HCT116 (cell line): Measurements from ENCODE around the gene SACM1L. TPM values are rescaled to one million over a fixed set of nuclear protein-coding genes. Genes with fewer than 3 reads are reported as not detected.

Experiments used
- ATAC-seq: fragments of 200-7000 bp; cut with Tn5 transposase; 2 replicates; pipeline ENCODE4 v1.9.1; 2020; ENCODE audit warnings: mild to moderate bottlenecking, moderate library complexity
- BruUV-seq: library from RNA; stranded (reverse); fragments of 400-500 nt; replicated peaks from 2 replicates; lab custom pipeline; 2021; lab: Mats Ljungman, UMichigan
- CTCF ChIA-PET: fragments of 300-600 bp; sonication (Branson Sonifier 250); formaldehyde crosslinking; loops from one replicate; lab custom pipeline; 2021; ENCODE audit warnings: antibody characterized with exemption; lab: Charles Lee
- POLR2A ChIA-PET: fragments of 300-600, 350-600 bp; sonication (Branson Sonifier 250); formaldehyde crosslinking; loops from one replicate; lab custom pipeline; 2021; ENCODE audit warnings: antibody characterized with exemption; lab: Charles Lee
- RAD21 ChIA-PET, 2 experiments: fragments of 300-600 bp; sonication (Branson Sonifier 250); formaldehyde crosslinking; loops; one replicate each; lab custom pipeline; 2023; ENCODE audit warnings: low total read pairs in 2 of 2; ENCODE audit not compliant: uncharacterized antibody in 2 of 2, unreplicated experiment in 2 of 2, low non-redundant PET in 1 of 2; lab: Charles Lee
- DNase-seq: peaks from one replicate; pipeline ENCODE4 v3.0.0-alpha.2; 2010; ENCODE audit warnings: low read depth, low spot score
- H2AFZ ChIP-seq: fragments of 200-600 bp; shearing (Covaris generic), sonication (generic); 2 replicates; pipeline ENCODE4 v1.6.1; 2017; ENCODE audit warnings: low read depth, mixed run types, mixed read lengths, antibody characterized with exemption, low read length; ENCODE audit not compliant: poor library complexity, severe bottlenecking
- H3K27ac ChIP-seq: 2 replicates; pipeline ENCODE4 v1.5.1; 2012; ENCODE audit warnings: low read depth, low read length
- H3K27me3 ChIP-seq: fragments of 200-600 bp; sonication (generic); 2 replicates; pipeline ENCODE4 v1.6.1; 2016; ENCODE audit warnings: mixed run types, low read length, mixed read lengths; ENCODE audit not compliant: insufficient read depth
- H3K36me3 ChIP-seq, 2 experiments: fragments of 200-500 bp in 1 of 2; fragments of 200-600 bp in 1 of 2; sonication (Bioruptor generic) in 1 of 2; sonication (generic) in 1 of 2; 2 replicates each; pipeline versions ENCODE4 v1.5.1 to v1.6.1; 2014 to 2016; ENCODE audit warnings: low read length in 2 of 2, inconsistent platforms in 1 of 2, mixed read lengths in 1 of 2, mixed run types in 1 of 2; ENCODE audit not compliant: insufficient read depth in 2 of 2, control insufficient read depth in 1 of 2
- H3K4me1 ChIP-seq, 2 experiments: fragments of 200-600 bp in 1 of 2; sonication (generic) in 1 of 2; 2 replicates each; pipeline versions ENCODE4 v1.5.1 to v1.6.1; 2012 to 2017; ENCODE audit warnings: low read length in 2 of 2, inconsistent platforms in 1 of 2, mild to moderate bottlenecking in 1 of 2, mixed read lengths in 1 of 2, mixed run types in 1 of 2, moderate library complexity in 1 of 2; ENCODE audit not compliant: insufficient read depth in 2 of 2, control insufficient read depth in 1 of 2
- H3K4me2 ChIP-seq: fragments of 200-600 bp; sonication (generic); 2 replicates; pipeline ENCODE4 v1.6.1; 2017; ENCODE audit warnings: mixed run types, low read length, mixed read lengths
- H3K4me3 ChIP-seq, 2 experiments: fragments of 200-600 bp in 1 of 2; sonication (generic) in 1 of 2; replicated peaks in 1 of 2; 2 replicates each; pipeline ENCODE4 v1.5.1; 2011 to 2016; ENCODE audit warnings: low read length in 2 of 2, control low read depth in 1 of 2, low read depth in 1 of 2, mild to moderate bottlenecking in 1 of 2, mixed read lengths in 1 of 2, mixed run types in 1 of 2
- H3K79me2 ChIP-seq: fragments of 200-600 bp; sonication (generic); 2 replicates; pipeline ENCODE4 v1.6.1; 2017; ENCODE audit warnings: mild to moderate bottlenecking, mixed run types, low read length, moderate library complexity, mixed read lengths; ENCODE audit not compliant: insufficient read depth
- H3K9ac ChIP-seq: fragments of 200-600 bp; sonication (generic); 2 replicates; pipeline ENCODE4 v1.6.1; 2016; ENCODE audit warnings: low read length, mixed read lengths
- H3K9me2 ChIP-seq: fragments of 200-600 bp; sonication (generic), shearing (Covaris generic); 2 replicates; pipeline ENCODE4 v1.6.1; 2017; ENCODE audit warnings: mixed run types, mild to moderate bottlenecking, moderate library complexity; ENCODE audit not compliant: insufficient read depth
- H3K9me3 ChIP-seq, 2 experiments: fragments of 200-500 bp in 1 of 2; fragments of 200-600 bp in 1 of 2; sonication (Bioruptor generic) in 1 of 2; sonication (generic) in 1 of 2; 2 replicates each; pipeline ENCODE4 v1.6.1; 2014 to 2017; ENCODE audit warnings: low read length in 2 of 2, mixed read lengths in 2 of 2, inconsistent platforms in 1 of 2, low read depth in 1 of 2, mild to moderate bottlenecking in 1 of 2, mixed run types in 1 of 2, moderate library complexity in 1 of 2; ENCODE audit not compliant: control insufficient read depth in 1 of 2, insufficient read depth in 1 of 2
- H4K20me1 ChIP-seq: fragments of 200-600 bp; sonication (generic), shearing (Covaris generic); 2 replicates; pipeline ENCODE4 v1.6.1; 2017; ENCODE audit warnings: mixed run types, mild to moderate bottlenecking, moderate library complexity; ENCODE audit not compliant: insufficient read depth
- CEBPB ChIP-seq: IDR thresholded peaks from 2 replicates; pipeline ENCODE4 v1.6.1; 2012; ENCODE audit warnings: low read depth
- EGR1 ChIP-seq: IDR thresholded peaks from 2 replicates; pipeline ENCODE4 v1.6.1; 2012; ENCODE audit warnings: low read depth
- EZH2 ChIP-seq: fragments of 200-600 bp; sonication (generic); IDR thresholded peaks from 2 replicates; pipeline ENCODE4 v1.6.1; 2017; ENCODE audit warnings: antibody characterized with exemption, mixed run types
- JUND ChIP-seq: IDR thresholded peaks from 2 replicates; pipeline ENCODE4 v1.6.1; 2012
- POLR2A ChIP-seq: IDR thresholded peaks from 2 replicates; pipeline ENCODE4 v1.7.0; 2011; ENCODE audit warnings: borderline replicate concordance; ENCODE audit not compliant: insufficient read depth, insufficient read length; ENCODE audit errors: extremely low read depth
- POLR2AphosphoS5 ChIP-seq: IDR thresholded peaks from 2 replicates; pipeline ENCODE4 v1.6.1; 2011; ENCODE audit warnings: mild to moderate bottlenecking, low read depth, low read length, moderate library complexity
- RAD21 ChIP-seq: IDR thresholded peaks from 2 replicates; pipeline ENCODE4 v1.6.1; 2012; ENCODE audit warnings: low read depth, mild to moderate bottlenecking
- SP1 ChIP-seq: IDR thresholded peaks from 2 replicates; pipeline ENCODE4 v1.6.1; 2012; ENCODE audit warnings: low read depth
- SRF ChIP-seq: IDR thresholded peaks from 2 replicates; pipeline ENCODE4 v1.6.1; 2012; ENCODE audit warnings: low read depth
- TCF7L2 ChIP-seq: IDR thresholded peaks from 2 replicates; pipeline ENCODE4 v1.7.0; 2011; ENCODE audit warnings: borderline replicate concordance, inconsistent platforms; ENCODE audit not compliant: insufficient read depth, insufficient read length; ENCODE audit errors: extremely low read depth
- YY1 ChIP-seq: IDR thresholded peaks from 2 replicates; pipeline ENCODE4 v1.6.1; 2011; ENCODE audit warnings: low read length, low read depth, moderate library complexity, mild to moderate bottlenecking; ENCODE audit not compliant: insufficient replicate concordance; ENCODE audit errors: extremely low read depth
- ZNF274 ChIP-seq: fragments of 200-500 bp; sonication (Bioruptor generic); IDR thresholded peaks from 2 replicates; pipeline ENCODE4 v1.6.1; 2014; ENCODE audit warnings: mild to moderate bottlenecking, low read depth, low read length, inconsistent platforms
- intact Hi-C: fragments of 100-400 bp; cut with micrococcal nuclease; formaldehyde crosslinking; loops from 2 replicates; pipeline ENCODE4 v1.10.0; 2022
- total RNA-seq: library from RNA; stranded (reverse); gene quantifications from one replicate; pipeline ENCODE4 v1.2.1, GENCODE V29; 2021; ENCODE audit not compliant: unreplicated experiment
- TF ChIP-seq, protein P1 (sequence below): IDR thresholded peaks from 2 replicates; pipeline ENCODE4 v1.6.1; 2012; ENCODE audit warnings: low read depth
- TF ChIP-seq, protein P2 (sequence below): IDR thresholded peaks from 2 replicates; pipeline ENCODE4 v1.6.1; 2012
- TF ChIP-seq, protein P3 (sequence below): IDR thresholded peaks from 2 replicates; pipeline ENCODE4 v1.6.1; 2011; ENCODE audit warnings: mild to moderate bottlenecking, low read length, moderate library complexity; ENCODE audit not compliant: insufficient replicate concordance; ENCODE audit errors: extremely low read depth

Gene SACM1L
- total RNA-seq, 1 experiment from 2014 or later, result 27.3 TPM

DNA sequence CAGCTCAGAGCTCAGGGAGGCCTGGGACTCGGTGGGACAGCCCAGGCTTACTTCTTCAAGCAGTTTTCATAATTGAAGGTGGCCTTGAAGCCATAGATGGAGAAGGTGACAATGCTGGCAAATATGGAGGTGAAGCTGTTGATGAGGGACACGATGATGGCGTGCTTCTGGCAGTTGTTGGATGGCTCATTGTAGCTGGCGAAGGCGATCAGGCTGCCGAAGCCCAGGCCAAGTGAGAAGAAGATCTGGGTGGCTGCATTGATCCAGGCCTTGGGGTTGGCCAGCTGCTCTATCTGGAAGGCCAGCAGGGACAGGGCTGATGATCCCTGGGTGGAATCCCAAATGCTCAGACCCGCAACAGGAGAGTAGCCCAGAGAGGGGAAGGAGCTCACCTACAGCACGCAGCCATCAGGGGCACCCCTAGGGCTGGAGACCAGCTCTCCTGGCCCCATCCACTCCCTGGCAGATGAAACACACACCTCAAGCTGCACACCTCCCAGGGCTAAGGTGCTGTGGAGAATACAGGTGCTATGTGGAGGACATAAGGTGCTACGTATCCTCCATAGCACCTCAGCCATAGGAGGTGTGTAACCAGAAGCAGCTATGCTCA lies 82.1 kb downstream of the SACM1L start:
- ChIA-PET RAD21 (interaction anchor here in 1 of 2 experiments (0.6 kb wide), 1 partner anchor 111 kb away, joined by 7 read pairs; no protein-coding TSS in a partner anchor), POLR2A (no interaction called here), CTCF (no interaction called here)
- Histone ChIP-seq H3K27me3 (no peaks in the 10 kb centered on the region), H3K9me2 (no peaks in the 10 kb centered on the region), H3K27ac (no peak overlapping the region), H3K79me2 (no peaks in the 10 kb centered on the region), H3K4me2 (no peak overlapping the region), H3K4me3 (no peak overlapping the region), H3K9ac (no peak overlapping the region), H3K36me3 (no peaks in the 10 kb centered on the region), H4K20me1 (no peaks in the 10 kb centered on the region), H2AFZ (no peak overlapping the region), H3K9me3 (no peaks in the 10 kb centered on the region), H3K4me1 (peaks cover 7 to 9% of the 10 kb centered on the region in 2 experiments; a peak in 3 of 4 replicates)
- no peak for ATAC-seq
- TF ChIP-seq POLR2A (no peak), ZNF274 (no peak), POLR2AphosphoS5 (no peak), SRF (no peak), EZH2 (no peak), CEBPB (no peak), SP1 (no peak), JUND (no peak), TCF7L2 (no peak), YY1 (no peak), EGR1 (no peak), RAD21 (no peak)
- TF ChIP-seq, protein P1, sequence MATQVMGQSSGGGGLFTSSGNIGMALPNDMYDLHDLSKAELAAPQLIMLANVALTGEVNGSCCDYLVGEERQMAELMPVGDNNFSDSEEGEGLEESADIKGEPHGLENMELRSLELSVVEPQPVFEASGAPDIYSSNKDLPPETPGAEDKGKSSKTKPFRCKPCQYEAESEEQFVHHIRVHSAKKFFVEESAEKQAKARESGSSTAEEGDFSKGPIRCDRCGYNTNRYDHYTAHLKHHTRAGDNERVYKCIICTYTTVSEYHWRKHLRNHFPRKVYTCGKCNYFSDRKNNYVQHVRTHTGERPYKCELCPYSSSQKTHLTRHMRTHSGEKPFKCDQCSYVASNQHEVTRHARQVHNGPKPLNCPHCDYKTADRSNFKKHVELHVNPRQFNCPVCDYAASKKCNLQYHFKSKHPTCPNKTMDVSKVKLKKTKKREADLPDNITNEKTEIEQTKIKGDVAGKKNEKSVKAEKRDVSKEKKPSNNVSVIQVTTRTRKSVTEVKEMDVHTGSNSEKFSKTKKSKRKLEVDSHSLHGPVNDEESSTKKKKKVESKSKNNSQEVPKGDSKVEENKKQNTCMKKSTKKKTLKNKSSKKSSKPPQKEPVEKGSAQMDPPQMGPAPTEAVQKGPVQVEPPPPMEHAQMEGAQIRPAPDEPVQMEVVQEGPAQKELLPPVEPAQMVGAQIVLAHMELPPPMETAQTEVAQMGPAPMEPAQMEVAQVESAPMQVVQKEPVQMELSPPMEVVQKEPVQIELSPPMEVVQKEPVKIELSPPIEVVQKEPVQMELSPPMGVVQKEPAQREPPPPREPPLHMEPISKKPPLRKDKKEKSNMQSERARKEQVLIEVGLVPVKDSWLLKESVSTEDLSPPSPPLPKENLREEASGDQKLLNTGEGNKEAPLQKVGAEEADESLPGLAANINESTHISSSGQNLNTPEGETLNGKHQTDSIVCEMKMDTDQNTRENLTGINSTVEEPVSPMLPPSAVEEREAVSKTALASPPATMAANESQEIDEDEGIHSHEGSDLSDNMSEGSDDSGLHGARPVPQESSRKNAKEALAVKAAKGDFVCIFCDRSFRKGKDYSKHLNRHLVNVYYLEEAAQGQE, result no peak
- TF ChIP-seq, protein P2, sequence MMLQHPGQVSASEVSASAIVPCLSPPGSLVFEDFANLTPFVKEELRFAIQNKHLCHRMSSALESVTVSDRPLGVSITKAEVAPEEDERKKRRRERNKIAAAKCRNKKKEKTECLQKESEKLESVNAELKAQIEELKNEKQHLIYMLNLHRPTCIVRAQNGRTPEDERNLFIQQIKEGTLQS, result no peak
- TF ChIP-seq, protein P3, sequence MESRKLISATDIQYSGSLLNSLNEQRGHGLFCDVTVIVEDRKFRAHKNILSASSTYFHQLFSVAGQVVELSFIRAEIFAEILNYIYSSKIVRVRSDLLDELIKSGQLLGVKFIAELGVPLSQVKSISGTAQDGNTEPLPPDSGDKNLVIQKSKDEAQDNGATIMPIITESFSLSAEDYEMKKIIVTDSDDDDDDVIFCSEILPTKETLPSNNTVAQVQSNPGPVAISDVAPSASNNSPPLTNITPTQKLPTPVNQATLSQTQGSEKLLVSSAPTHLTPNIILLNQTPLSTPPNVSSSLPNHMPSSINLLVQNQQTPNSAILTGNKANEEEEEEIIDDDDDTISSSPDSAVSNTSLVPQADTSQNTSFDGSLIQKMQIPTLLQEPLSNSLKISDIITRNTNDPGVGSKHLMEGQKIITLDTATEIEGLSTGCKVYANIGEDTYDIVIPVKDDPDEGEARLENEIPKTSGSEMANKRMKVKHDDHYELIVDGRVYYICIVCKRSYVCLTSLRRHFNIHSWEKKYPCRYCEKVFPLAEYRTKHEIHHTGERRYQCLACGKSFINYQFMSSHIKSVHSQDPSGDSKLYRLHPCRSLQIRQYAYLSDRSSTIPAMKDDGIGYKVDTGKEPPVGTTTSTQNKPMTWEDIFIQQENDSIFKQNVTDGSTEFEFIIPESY, result no peak
- no peak for DNase-seq
- intact Hi-C loops, result no loop called here
- BruUV-seq, result no TSS peak
